ENCODE results near the gene PTX4.

The PTX4 gene

GRCh38 chr16:1458336-1458976 lies 30.3 kb downstream of the PTX4 start:
- no peak for DNase-seq

- DNase-seq: no peak
These were observed 31.1 kb downstream of the PTX4 start for GRCh38 chr16:1457489-1458245.

GRCh38 chr16:1456951-1457350 lies 31.8 kb downstream of the PTX4 start:
- DNase-seq: no peak

GRCh38 chr16:1455190-1456171 lies 33.3 kb downstream of the PTX4 start:
- no peak for DNase-seq

GRCh38 chr16:1454561-1454960 lies 34.2 kb downstream of the PTX4 start:
- no peak for DNase-seq

GRCh38 chr16:1453316-1453715 lies 35.4 kb downstream of the PTX4 start:
- DNase-seq: no peak

- no peak for DNase-seq
These were observed 36.2 kb downstream of the PTX4 start for GRCh38 chr16:1452530-1452929.

- no peak for DNase-seq
These were observed 36.9 kb downstream of the PTX4 start for GRCh38 chr16:1451702-1452392.

- DNase-seq: no peak
These were observed 37.9 kb downstream of the PTX4 start for GRCh38 chr16:1450841-1451240.

- DNase-seq: no peak
These were observed 38.5 kb downstream of the PTX4 start for GRCh38 chr16:1450218-1450617.

GRCh38 chr16:1449201-1449788 lies 39.4 kb downstream of the PTX4 start:
- no peak for DNase-seq

GRCh38 chr16:1448536-1449116 lies 40.1 kb downstream of the PTX4 start:
- no peak for DNase-seq

GRCh38 chr16:1447965-1448364 lies 40.8 kb downstream of the PTX4 start:
- no peak for DNase-seq

- DNase-seq: no peak
These were observed 42.3 kb downstream of the PTX4 start for GRCh38 chr16:1446296-1447080.

- no peak for DNase-seq
These were observed 43.1 kb downstream of the PTX4 start for GRCh38 chr16:1445518-1446203.

GRCh38 chr16:1444730-1445517 lies 43.8 kb downstream of the PTX4 start:
- DNase-seq: no peak

- DNase-seq: no peak
These were observed 44.6 kb downstream of the PTX4 start, which contains the start of gene CCDC154 for GRCh38 chr16:1443980-1444729. CCDC154 (minus strand) TSS chr16:1444556; CDS start chr16:1444322, 234 bp downstream.

GRCh38 chr16:1443403-1443973 lies 45.3 kb downstream of the PTX4 start:
- no peak for DNase-seq
